ENCODE results near the gene FOXJ1. TPM values are rescaled to one million over a fixed set of nuclear protein-coding genes. Genes with fewer than 3 reads are reported as not detected.

The FOXJ1 gene
- total RNA-seq, 1 experiment from 2014 or later: not detected

DNA sequence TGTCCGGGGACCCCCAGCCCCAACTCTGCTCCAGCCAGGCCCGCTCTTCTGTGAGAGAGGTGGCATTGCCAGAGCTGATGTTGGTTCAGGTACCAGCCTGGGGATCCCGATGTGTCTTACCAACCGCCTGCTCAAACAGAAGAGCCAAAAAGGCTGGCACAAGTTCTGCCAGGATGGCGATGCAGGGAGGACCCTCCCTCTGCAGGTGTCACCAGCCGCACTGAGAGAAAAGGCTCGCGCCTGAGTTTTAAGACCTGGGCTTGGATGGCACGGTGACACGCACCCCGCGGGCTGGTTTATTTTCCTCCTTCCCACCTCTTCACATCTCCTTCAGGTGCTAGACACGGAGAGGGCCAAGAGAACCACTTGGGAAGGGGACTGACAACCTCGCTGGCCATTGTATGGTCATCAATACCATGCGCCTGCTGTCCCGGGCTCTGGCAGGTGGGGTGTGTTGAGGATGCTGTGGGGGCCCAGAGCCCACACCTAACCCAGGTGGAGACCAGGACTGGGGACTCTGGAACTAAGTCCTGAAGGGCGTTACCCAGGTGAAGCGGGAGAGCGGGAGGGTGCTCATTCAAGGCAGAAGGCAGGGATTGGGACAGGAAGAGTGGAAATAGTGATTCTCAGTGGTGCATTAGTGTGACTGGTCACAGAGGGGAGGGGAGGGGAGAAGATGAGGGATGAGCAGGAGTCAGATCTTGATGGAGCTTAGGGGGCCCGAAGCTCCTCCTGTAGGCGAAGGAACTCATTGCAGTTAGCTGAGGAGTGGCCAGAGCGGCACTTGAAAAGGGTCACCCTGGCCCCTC is 16.3 kb downstream of the FOXJ1 start:
- no peak for DNase-seq (ENCODE audit: low read depth)

DNA sequence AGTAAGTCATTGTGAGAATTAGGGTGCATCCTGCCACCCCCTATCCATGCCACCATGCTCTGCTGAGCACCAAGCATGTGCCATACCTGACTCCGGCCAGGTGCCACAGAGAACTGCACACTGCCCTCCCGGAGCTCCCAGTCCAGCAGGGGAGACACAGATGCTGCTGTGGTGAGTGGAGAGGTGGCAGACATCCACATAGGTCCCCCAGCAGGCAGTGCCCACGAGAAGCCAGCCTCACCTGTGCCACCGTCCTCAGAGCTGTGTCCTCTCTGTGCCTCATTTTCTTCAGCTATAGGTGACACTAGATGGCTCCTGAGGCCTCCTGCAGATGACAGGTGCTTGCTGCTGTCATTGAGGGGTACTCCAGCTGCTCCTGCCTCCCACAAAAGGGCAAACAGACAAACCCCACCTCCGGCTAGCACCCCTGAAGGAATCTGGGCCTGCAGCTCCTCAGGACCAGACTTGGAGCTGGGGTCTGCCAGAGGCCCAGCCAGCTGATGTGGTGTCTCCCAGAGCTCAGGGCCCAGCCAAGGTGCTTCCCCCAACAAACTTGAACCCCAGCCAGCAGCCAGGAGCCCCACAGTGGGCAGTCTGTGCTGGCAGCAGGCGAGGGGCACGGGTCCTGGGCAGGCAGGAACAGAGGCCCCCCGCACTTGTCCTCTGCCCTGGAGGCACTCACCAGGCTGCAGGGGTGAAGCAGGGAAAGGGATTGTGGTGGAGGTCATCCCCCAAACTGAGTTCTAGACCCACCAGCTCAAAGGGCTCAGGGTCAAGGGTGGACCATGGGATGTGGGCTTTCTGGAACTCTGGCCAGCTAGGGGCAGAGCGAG is 17.1 kb downstream of the FOXJ1 start:
- DNase-seq (ENCODE audit: low read depth): no peak

DNA sequence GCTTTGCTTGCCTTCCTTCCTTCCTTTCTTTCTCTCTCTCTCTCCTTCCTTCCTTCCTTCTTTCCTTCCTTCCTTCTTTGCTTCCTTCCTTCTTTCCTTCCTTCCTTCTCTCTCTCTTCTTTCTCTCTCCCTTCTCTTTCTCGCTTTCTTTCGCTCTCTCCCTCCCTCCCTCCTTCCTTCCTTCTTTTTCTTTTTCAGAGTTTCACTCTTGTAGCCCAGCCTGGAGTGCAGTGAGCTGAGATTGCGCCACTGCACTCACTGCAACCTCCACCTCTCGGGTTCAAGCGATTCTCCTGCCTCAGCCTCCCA is 17.9 kb downstream of the FOXJ1 start:
- no peak for DNase-seq (ENCODE audit: low read depth)

DNA sequence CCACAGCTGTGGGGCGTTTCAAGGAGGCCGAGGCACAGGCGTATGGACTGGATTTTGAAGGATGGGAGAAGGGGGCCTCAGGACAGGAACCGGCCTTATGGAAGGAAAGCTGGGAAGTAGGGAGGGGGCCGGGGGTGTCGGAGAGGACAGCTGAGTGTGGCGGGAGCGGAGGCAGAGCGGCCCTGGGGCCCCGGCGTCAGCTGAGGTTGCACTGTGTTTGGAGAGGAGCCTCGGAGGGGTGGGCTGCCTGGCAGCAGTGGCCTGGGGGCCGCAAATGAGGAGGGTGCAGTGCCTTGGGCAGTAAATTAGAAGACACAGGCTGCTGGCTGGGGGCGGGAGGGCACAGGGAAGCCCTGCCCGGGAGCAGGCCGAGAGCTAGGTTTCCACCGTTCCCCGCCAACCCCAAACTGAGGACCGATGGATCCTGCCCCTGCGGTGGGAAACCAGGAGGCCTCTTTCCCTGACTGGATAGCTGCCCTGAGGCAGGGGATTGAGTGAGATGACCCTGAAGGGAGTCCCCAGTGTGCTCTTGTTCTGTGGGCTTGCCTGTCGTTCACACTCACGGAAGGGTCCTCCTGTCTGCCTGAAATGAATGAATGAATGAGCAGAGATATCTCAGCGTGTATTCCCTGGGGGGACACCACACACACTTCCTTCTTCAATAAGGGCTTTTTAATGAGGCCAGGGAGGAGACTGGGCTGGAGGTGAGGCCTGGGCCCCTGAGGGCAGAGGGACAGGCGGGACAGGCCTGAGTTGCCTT is 18.4 kb downstream of the FOXJ1 start:
- no peak for DNase-seq (ENCODE audit: low read depth)

DNA sequence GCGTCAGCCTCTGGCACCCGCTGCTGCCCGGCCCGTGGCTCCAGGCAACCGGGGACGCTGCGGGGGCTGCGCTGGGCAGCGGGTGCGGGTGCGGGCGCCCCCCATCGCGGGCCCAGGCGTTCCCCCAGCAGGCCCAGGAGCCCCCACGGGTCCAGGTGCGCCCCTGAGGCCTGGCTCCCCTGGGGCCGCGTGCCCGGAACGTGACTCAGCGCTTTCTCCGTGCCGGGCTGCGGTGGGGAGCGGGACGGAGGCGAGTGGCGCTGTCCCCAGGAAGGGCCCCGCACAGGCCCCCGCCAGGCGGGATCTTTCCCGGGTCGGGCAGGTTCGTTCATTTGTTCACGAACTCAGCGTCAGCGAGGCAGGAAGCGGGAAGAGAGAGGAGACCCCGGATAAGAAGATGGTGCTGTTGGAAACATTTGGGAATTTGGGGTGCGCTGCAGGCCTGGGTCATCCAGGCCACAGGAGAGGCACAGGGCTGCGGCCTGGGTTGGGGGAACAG is 19.1 kb downstream of the FOXJ1 start:
- DNase-seq (ENCODE audit: low read depth): no peak

DNA sequence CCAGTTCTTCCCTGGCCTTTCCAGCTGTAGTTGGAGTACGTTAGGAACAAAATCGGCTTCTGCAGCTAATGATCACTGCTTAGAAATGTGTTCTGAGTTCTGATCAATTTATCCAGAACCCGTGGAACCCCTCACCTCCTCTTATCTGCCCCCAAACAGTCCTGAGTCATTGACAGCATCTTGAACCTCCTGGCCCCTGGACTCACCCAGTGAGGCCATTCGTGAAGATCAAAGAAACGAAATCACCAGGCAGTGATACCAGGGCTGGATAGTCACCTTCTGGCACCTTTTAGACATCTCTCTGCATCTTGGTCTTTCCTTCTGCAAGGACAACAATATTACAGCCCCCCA is 20.4 kb downstream of the FOXJ1 start:
- DNase-seq (ENCODE audit: low read depth): no peak

DNA sequence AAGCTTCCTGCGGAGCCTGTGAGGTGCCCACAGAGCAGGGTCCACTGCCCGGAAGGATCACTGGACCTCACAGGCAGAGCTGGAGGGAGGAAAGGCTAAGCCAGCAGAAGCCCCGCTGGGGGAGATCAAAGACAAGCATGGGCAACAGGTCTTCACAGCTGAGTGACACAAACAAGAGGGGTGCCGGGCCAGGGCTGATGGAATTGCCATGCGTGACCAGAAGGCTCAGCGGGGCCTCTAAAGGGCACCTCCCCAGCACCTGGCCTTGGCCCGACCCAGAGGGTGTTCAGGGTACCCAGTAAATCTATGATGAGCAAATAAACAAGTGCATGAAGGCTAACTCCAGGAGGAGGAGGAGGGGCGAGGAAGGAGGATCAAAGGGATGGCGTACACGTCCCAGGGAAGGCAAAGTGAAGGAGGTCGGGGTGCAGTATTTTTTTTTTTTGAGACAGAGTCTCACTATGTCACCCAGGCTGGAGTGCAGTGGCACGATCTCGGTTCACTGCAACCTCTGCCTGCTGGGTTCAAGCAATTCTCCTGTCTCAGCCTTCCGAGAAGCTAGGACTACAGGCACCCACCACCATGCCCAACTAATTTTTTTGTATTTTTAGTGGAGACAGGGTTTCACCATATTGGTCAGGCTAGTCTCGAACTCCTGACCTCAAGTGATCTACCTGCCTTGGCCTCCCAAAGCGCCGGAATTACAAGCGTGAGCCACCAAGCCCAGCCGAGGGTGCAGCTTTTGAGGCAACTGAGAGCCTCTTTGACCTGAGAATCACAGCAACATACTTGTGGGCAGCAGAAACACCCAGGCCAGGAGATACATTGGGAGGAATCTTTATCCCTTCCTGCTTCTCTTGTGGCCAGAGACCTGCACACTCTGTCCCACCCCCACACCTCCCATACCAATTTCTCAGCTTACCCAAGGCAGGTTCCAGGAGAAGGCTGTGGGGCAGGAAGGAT is 21.4 kb downstream of the FOXJ1 start:
- DNase-seq (ENCODE audit: low read depth): no peak

DNA sequence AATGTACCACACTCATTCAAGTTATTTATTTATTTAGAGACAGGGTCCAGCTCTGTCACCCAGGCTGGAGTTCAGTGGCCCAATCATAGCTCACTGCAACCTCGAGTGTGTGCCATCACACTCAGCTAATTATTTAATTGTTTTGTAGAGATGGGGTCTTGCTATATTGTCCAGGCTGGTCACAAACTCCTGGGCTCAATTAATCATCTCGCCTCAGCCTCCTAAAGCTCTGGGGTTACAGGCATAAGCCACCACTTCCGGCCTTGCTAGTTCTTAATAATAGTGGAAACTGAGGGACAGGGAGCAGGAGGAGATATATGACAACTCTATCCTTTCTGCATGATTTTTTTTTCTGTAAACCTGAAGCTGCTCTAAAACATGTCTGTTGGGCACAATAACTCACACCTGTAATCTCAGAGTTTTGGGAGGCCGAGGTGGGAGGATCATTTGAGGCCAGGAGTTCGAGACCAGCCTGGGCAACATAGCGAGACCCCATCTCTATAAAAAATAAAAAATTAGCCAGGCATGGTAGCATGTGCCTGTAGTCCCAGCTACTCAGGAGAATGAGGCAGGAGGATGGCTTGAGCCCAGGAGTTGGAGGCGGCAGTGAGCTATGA is 25.8 kb downstream of the FOXJ1 start:
- DNase-seq (ENCODE audit: low read depth): no peak

DNA sequence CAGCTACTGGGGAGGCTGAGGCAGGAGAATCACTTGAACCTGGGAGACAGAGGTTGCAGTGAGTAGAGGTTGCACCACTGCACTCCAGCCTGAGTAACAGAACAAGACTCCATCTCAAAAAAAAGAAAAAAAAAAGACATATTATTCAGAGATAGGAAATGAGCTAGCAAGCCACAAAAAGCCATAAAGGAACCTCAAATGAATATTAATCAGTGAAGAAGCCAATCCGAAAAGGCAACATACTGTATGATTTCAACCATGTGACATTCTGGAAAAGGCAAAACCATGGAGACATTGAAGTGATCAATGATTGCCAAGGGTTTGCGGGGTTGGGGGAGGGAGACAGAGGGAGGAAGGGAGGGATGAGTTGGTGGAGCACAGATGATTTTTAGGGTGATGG is 29.1 kb downstream of the FOXJ1 start:
- DNase-seq (ENCODE audit: low read depth): no peak

DNA sequence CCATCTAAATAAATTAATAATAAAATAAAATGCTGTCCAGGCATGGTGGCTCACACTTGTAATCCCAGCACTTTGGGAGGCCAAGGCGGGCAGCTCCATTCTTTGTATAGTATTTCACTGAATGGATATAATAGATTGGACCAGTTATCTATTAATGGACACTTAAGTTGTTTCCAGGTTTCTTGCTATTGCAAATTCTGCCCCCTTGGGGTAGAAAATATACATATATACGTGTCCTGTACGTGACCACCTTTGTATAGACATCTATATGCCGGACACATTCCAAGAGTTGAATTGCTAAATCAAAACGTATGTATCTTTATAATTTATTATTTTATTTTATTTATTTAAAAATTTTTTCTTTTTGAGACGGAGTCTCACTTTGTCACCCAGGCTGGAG is 33.5 kb downstream of the FOXJ1 start:
- no peak for DNase-seq (ENCODE audit: low read depth)

DNA sequence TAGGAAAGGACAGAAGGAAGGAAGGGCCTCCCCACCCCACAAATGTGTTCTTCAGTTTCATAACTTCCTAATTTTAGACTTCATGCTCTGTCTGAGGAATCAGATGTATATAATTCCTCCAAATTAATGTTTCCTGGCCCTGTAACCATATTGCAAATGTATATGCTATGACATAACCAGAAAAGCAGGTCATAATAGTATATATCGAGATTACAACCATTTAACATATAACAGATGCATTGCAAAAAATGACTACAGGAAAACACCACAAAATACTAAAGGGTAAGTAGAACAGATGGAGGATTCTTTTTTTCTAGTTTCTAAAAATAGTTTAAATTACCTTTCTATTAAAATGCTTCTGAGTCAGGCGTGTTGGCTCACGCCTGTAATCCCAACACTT is 34.3 kb downstream of the FOXJ1 start:
- DNase-seq (ENCODE audit: low read depth): no peak

DNA sequence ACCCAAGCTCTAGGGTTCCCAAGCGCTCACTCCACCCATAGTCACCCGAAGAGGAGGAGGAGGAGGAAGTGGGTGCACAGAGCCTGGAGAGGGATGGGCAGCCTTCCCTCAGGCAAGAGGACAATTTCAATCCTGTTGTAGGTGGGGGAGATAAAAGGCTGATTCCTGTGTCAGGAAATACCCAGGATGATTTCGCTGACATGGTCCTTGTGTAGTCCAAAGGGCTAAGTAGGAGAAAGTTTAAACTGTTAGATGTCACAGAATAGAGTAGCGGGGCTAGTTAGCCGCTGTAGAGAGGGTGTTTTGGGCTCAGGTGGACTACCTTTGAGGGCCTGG is 36.2 kb downstream of the FOXJ1 start:
- DNase-seq (ENCODE audit: low read depth): no peak

DNA sequence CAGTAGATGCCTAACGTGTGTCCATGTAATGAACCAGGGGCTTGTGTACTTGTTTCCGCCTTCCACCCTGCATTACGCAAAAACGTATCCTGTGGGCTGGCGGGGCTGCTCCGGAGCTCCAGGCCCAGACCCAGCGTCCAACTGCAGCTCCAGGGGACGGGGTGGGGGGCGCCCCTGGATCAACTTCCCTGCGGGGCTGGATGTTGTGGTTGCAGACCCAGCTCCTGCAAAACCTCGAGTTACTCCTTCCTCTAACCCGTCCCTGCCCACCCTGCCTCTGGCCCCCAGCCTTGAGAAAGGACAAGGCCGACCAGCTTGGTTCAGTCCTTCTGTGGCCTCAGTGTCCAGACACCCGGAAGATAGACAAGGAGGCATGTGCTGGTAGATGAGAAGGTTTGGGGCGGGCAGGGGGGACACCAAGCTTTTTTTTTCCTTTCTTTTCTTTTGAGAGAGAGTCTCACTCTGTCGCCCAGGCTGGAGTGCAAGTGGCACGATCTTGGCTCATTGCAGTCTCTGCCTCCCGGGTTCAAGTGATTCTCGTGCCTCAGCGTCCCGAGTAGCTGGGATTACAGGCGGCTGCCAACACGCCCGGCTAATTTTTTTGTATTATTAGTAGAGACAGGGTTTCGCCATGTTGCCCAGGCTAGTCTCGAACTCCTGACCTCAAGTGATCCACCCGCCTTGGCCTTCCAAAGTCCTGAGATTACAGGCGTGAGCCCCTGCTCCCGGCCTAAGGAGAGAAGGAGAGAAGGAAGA is 36.7 kb downstream of the FOXJ1 start:
- no peak for DNase-seq (ENCODE audit: low read depth)

DNA sequence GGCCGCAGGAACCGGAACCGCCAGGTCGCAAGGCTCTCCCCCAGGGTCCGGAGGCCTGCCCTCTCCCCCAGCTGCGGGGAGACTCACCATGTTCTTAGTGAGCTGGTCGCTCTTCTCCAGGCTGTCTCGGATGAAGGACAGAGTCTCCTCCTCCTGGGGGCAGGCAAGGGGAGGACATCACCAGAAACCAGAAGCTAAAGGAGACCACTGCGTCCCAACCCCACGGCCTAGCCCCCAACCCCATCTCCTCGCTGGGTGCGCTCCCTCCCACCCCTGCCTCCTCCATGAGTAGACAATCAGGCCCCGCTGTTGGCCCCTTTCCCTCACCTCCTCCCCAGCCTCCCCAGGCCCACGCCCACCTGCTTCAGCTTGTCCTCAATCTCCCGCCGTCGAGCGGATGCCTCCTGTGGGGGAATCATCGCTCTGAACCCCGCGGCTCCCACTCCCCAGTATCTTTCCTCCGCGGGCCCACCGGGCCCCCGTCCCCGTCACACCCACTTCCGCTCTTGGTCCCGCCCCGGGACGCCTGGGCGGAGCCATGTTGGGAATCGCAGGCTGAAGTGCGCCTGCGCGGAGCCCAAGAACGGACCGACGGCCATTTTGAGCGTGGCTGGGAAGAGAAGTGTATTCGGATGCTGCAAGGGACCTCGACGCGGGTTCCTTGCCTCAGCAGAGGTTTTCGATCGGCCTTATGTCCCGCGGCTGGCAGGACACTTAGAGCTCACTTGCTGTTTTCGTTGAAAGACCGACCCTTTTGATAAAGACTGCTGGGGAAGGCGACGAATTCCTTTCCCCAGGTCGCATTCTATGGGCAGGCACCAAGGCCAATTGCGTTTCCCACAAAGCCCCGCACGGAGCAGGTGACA is 37.5 kb downstream of the FOXJ1 start, which contains the start of gene EXOC7:
TSS of gene EXOC7 (minus strand) at position 514 of the 866 bp plus-strand sequence. CDS start at position 419, 95 bp downstream.
- DNase-seq (ENCODE audit: low read depth): peak; percentile 85

DNA sequence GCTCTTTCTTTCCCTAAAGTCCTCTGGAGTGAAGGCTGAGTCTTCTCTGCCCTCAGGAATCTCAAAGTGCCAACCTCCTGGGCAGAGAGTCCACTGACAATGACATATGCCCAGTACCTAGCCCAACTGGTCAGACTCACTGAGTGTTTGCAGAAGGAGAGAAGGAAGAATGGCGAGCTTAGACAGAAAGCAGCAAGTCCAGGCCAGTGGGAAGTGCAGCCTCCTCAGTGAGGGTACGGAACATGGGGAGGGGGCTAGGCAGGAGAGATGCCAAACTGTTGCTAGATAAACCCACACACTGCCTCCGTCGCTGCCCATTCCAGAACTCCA is 38.1 kb downstream of the FOXJ1 start:
- DNase-seq (ENCODE audit: low read depth): no peak

DNA sequence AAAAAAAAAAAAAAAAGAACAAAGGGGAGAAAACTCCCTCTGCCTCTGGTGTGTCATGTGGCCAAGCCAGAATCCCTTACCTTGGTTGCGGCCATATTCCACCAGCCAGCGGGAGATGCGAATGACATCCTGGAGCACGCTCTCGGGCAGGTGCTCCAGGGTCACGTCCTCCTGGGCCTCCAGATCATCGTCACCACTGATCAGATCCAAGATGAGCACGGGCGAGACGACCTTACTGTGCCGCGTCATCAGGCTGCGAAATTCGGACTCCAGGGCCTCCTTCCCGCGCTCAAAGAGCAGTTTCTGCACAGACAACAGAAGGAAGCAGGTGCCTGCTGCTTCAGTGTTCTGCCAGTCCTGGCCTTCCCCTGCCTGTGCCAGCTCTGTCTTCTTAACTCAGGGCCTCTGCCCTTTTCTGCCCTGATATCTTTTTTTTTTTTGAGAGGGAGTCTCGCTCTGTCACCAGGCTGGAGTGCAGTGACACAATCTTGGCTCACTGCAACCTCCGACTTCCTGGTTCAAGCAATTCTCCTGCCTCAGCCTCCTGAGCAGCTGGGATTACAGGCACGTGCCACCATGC is 43.2 kb downstream of the FOXJ1 start:
- DNase-seq (ENCODE audit: low read depth): no peak

DNA sequence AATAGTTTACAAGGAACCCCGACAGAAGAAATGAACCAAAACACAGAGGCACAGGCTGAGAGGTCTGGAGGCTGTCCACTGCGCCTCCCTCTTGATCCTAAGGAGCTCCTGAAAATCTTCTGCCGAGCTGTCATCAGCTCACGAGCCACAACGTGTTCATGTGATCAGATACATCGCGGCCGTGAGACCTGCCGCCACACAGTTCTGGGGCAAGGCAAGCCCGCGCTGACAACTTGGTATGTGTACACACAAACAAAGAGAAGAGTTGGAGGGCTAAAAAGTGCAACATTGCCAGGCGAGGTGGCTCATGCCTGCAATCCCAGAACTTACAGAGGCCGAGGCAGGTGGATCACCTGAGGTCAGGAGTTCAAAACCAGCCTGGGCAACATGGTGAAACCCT is 45.1 kb downstream of the FOXJ1 start:
- DNase-seq (ENCODE audit: low read depth): no peak

DNA sequence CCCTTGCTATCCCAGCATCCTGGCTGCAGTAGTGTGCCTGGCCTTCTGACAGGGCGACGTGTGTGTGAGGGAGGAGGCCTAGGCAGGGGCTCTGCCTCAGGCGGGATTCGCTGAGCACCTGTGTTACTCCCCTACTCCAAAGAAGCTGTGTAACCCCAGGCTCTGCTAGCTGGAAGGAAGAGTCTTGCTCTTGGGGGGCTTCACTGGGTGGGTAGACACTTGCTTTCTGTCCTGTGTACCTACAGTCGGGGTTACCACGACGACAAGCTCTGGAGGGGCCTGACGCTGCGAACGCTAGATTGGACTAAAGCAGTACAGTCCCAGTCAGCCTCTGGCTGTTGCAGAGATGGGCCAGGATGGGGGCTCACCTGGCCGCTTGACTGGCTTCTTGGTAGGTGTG is 47.0 kb downstream of the FOXJ1 start:
- DNase-seq (ENCODE audit: low read depth): no peak
